Measurements from ENCODE around the gene MAD1L1.

The MAD1L1 gene

DNA sequence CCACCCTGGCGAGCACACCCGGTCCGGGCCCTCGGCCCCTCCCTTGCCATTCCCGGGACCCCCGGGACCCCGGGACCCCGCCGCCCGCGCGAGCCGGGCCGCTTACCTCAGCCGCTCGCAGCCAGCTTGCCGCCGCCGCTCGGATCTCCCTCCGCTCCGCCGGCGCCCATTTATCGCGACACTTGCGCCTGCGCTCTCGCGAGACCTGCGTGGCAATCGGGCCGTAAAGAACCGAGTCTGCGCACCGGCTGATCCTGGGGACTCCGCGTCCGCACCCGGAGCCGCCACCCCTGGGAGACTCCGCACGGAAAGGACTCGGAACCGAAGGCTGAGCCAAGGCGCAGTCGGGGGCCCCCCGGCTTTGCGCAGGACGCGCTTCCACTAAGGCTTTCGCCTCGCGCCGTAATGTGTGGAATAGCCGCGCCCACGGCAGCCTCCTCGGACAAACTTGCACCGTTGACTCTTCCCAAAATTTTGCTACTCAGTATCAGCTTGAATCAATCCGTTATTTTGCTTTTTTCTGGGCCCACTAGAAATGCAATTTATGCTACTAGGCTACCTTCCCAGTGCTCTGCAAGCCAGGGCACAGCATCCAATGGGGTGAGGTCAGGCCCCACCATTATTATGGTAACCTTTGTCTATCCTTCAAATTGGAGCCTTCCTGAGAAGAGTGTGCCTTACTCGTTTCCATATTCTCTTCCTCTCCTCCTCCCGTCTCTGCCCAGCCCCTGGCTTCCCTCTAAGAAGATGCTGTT, at the start of gene MAD1L1 (continued):
- TF ChIP-seq ZNF518A (tag by site-specific recombination; conservative IDR thresholded peaks at IDR 0.05; ENCODE audit: low read depth), result no peak
- TF ChIP-seq ZNF76 (tag by site-specific recombination; IDR thresholded peaks at IDR 0.05; ENCODE audit: borderline replicate concordance, low read depth), result peak; percentile 38; the same call in 1 of the 2 replicates
- no peak for TF ChIP-seq ZNF266 (tag by site-specific recombination; IDR thresholded peaks at IDR 0.05; ENCODE audit: low read depth)
- TF ChIP-seq ZNF138 (tag by site-specific recombination; IDR thresholded peaks at IDR 0.05; ENCODE audit: borderline replicate concordance), result no peak
- TF ChIP-seq ZNF596 (tag by site-specific recombination; IDR thresholded peaks at IDR 0.05), result no peak
- no peak for TF ChIP-seq ZNF555 (tag by site-specific recombination; conservative IDR thresholded peaks at IDR 0.05)
- no peak for TF ChIP-seq ZNF558 (tag by site-specific recombination; IDR thresholded peaks at IDR 0.05)
- TF ChIP-seq ZNF837 (tag by site-specific recombination; IDR thresholded peaks at IDR 0.05), result no peak
- peak; percentile 88 for TF ChIP-seq ZNF2 (tag by site-specific recombination; IDR thresholded peaks at IDR 0.05)
- TF ChIP-seq ZNF544 (tag by site-specific recombination; IDR thresholded peaks at IDR 0.05), result no peak
- no peak for TF ChIP-seq YY2 (tag by site-specific recombination; IDR thresholded peaks at IDR 0.05)
- no peak for TF ChIP-seq ZBTB6 (tag by site-specific recombination; IDR thresholded peaks at IDR 0.05)
- TF ChIP-seq ZNF404 (tag by site-specific recombination; IDR thresholded peaks at IDR 0.05), result no peak
- no peak for TF ChIP-seq ZNF776 (tag by site-specific recombination; IDR thresholded peaks at IDR 0.05; ENCODE audit: borderline replicate concordance)
- TF ChIP-seq, protein P1, sequence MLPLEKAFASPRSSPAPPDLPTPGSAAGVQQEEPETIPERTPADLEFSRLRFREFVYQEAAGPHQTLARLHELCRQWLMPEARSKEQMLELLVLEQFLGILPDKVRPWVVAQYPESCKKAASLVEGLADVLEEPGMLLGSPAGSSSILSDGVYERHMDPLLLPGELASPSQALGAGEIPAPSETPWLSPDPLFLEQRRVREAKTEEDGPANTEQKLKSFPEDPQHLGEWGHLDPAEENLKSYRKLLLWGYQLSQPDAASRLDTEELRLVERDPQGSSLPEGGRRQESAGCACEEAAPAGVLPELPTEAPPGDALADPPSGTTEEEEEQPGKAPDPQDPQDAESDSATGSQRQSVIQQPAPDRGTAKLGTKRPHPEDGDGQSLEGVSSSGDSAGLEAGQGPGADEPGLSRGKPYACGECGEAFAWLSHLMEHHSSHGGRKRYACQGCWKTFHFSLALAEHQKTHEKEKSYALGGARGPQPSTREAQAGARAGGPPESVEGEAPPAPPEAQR (tag by site-specific recombination; IDR thresholded peaks at IDR 0.05), result no peak
- no peak for TF ChIP-seq ZNF433 (tag by site-specific recombination; IDR thresholded peaks at IDR 0.05; ENCODE audit: low read depth)
- TF ChIP-seq, protein P2, sequence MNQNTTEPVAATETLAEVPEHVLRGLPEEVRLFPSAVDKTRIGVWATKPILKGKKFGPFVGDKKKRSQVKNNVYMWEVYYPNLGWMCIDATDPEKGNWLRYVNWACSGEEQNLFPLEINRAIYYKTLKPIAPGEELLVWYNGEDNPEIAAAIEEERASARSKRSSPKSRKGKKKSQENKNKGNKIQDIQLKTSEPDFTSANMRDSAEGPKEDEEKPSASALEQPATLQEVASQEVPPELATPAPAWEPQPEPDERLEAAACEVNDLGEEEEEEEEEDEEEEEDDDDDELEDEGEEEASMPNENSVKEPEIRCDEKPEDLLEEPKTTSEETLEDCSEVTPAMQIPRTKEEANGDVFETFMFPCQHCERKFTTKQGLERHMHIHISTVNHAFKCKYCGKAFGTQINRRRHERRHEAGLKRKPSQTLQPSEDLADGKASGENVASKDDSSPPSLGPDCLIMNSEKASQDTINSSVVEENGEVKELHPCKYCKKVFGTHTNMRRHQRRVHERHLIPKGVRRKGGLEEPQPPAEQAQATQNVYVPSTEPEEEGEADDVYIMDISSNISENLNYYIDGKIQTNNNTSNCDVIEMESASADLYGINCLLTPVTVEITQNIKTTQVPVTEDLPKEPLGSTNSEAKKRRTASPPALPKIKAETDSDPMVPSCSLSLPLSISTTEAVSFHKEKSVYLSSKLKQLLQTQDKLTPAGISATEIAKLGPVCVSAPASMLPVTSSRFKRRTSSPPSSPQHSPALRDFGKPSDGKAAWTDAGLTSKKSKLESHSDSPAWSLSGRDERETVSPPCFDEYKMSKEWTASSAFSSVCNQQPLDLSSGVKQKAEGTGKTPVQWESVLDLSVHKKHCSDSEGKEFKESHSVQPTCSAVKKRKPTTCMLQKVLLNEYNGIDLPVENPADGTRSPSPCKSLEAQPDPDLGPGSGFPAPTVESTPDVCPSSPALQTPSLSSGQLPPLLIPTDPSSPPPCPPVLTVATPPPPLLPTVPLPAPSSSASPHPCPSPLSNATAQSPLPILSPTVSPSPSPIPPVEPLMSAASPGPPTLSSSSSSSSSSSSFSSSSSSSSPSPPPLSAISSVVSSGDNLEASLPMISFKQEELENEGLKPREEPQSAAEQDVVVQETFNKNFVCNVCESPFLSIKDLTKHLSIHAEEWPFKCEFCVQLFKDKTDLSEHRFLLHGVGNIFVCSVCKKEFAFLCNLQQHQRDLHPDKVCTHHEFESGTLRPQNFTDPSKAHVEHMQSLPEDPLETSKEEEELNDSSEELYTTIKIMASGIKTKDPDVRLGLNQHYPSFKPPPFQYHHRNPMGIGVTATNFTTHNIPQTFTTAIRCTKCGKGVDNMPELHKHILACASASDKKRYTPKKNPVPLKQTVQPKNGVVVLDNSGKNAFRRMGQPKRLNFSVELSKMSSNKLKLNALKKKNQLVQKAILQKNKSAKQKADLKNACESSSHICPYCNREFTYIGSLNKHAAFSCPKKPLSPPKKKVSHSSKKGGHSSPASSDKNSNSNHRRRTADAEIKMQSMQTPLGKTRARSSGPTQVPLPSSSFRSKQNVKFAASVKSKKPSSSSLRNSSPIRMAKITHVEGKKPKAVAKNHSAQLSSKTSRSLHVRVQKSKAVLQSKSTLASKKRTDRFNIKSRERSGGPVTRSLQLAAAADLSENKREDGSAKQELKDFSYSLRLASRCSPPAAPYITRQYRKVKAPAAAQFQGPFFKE (tag by site-specific recombination; IDR thresholded peaks at IDR 0.05; ENCODE audit: borderline replicate concordance), result no peak
- TF ChIP-seq ZNF132 (tag by site-specific recombination; IDR thresholded peaks at IDR 0.05; ENCODE audit: borderline replicate concordance), result no peak
- no peak for TF ChIP-seq KLF9 (tag by site-specific recombination; IDR thresholded peaks at IDR 0.05; ENCODE audit: low read depth)
- TF ChIP-seq BCL6B (tag by site-specific recombination; IDR thresholded peaks at IDR 0.05), result no peak
- no peak for TF ChIP-seq ZNF473 (tag by site-specific recombination; IDR thresholded peaks at IDR 0.05)
- TF ChIP-seq ZIC2 (tag by site-specific recombination; IDR thresholded peaks at IDR 0.05), result peak; percentile 57; the same call in 1 of the 2 replicates
- TF ChIP-seq ZNF335 (tag by site-specific recombination; conservative IDR thresholded peaks at IDR 0.05), result no peak

Measured in HEK293 (cell line).